GM12865 (cell line): Measurements from ENCODE around the gene FXYD7.

Experiments
- DNase-seq: peaks from one replicate; pipeline ENCODE4 v3.0.0; 2010; ENCODE audit warnings: low read depth
- H3K4me3 ChIP-seq: 2 replicates; pipeline ENCODE4 v1.5.1; 2011; ENCODE audit warnings: mild to moderate bottlenecking, low read depth, low read length, control low read depth
- TF ChIP-seq, protein P1 (sequence below): IDR thresholded peaks from 2 replicates; pipeline ENCODE4 v1.5.1; 2011; ENCODE audit warnings: low read length, control low read depth, low read depth, inconsistent platforms; ENCODE audit not compliant: insufficient read depth; ENCODE audit errors: missing control alignments

Gene FXYD7, protein sequence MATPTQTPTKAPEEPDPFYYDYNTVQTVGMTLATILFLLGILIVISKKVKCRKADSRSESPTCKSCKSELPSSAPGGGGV

DNA sequence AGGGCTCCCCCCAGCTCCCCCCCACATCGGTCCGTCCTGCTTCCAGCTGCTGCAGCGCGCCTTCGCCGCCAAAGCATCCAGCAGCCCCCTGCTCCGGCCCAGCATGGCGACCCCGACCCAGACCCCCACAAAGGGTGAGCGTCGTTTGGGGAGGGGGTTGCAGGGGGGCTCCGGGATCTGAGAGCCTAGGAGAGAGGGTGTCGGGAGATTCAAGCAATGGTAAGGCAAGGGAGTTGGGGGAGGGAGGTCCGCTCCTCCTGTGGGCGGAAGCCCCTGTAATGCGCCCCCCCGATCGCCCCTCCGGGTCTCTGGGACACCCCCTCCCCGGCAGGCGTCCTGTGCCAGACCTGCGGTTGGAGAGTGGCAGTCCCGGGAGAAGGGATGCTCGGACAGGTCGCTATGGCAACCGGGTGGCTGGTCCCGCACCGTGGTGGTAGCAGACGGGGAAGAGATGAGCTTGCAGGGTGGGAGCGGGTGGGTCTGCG is at the start of gene FXYD7:
Gene FXYD7 (plus strand): TSS at position 25 of the 485 bp plus-strand sequence. CDS start 79 bp downstream, at position 104.
- no peak for DNase-seq
- no peak within 1 kb of the TSS for H3K4me3 ChIP-seq
- TF ChIP-seq, protein P1, sequence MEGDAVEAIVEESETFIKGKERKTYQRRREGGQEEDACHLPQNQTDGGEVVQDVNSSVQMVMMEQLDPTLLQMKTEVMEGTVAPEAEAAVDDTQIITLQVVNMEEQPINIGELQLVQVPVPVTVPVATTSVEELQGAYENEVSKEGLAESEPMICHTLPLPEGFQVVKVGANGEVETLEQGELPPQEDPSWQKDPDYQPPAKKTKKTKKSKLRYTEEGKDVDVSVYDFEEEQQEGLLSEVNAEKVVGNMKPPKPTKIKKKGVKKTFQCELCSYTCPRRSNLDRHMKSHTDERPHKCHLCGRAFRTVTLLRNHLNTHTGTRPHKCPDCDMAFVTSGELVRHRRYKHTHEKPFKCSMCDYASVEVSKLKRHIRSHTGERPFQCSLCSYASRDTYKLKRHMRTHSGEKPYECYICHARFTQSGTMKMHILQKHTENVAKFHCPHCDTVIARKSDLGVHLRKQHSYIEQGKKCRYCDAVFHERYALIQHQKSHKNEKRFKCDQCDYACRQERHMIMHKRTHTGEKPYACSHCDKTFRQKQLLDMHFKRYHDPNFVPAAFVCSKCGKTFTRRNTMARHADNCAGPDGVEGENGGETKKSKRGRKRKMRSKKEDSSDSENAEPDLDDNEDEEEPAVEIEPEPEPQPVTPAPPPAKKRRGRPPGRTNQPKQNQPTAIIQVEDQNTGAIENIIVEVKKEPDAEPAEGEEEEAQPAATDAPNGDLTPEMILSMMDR, result no peak

DNA sequence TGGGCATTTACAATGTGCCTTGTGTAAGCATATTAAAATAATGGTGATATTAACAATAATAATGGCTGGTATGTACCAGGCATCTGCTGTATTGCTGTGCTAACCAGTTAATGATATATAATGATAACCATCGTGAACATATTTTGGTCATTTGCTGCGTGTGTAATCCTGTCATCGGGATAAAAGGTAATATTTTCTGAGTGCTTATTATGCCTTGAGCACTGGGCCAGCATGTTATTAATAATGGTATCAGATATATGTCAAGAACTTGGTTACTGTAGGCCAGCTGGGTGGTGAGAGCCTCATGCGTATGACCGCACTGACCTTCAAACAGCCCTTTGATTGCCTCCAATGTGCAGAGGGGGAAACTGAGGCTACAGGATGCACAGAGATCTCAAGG is 49.6 kb upstream of the FXYD7 start:
- TF ChIP-seq, protein P1, result no peak

DNA sequence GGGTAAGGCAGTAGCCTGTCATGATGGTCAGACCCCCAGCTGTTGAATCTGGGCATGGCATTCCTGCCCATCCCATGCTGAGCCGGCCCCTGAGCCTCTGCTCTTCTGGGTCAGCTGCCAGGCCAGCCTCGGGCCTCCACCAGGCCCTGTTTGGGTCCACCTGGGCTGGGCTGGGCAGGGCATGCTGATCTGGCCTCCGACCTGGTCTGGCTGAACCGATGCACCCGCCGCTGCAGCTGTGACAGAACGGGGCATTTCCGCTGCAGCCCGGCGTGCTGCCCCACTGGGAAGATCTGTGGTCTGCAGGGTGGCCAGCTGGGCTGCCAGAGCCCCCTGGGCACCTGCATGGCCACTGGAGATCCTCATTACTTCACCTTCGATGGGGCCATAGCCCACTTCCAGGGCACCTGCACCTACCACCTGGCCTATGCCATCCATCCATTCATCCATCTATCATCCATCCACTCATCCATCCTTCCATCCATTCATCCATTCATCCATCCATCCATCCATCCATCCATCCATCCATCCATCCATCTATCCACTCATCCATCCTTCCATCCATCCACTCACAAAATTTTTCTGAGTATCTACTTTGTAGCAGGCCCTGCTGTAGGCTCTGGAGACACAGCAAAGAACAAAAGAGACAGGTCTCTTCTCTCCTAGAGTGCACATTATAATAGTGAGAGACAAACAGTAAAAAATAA is 49.0 kb upstream of the FXYD7 start:
- TF ChIP-seq, protein P1, result no peak
- DNase-seq, result no peak
- H3K4me3 ChIP-seq, result no peak overlapping the region

More for the DNA sequence above, 49.6 kb upstream of the FXYD7 start:
- H3K4me3 ChIP-seq, result no peak overlapping the region
- no peak for DNase-seq

DNA sequence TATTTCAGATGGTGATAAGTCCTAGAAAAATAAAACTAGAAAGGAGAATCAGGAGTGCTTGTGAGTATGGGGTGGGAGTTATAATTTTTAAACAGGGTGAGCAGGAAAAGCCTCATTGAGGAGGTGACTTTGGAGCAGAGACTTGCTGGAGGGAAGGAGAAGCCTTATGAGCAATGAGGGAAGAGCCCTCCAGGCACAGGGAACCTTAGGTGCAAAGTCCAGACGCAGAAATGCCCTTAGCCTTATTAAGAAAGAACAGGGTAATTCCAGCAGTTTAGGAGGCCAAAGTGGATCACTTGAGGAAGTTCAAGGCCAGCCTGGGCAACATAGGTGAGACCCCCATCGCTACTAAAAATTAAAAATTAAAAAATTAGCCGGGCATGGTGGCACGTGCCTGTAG is 48.4 kb upstream of the FXYD7 start:
- TF ChIP-seq, protein P1, result no peak
- H3K4me3 ChIP-seq, result no peak overlapping the region

DNA sequence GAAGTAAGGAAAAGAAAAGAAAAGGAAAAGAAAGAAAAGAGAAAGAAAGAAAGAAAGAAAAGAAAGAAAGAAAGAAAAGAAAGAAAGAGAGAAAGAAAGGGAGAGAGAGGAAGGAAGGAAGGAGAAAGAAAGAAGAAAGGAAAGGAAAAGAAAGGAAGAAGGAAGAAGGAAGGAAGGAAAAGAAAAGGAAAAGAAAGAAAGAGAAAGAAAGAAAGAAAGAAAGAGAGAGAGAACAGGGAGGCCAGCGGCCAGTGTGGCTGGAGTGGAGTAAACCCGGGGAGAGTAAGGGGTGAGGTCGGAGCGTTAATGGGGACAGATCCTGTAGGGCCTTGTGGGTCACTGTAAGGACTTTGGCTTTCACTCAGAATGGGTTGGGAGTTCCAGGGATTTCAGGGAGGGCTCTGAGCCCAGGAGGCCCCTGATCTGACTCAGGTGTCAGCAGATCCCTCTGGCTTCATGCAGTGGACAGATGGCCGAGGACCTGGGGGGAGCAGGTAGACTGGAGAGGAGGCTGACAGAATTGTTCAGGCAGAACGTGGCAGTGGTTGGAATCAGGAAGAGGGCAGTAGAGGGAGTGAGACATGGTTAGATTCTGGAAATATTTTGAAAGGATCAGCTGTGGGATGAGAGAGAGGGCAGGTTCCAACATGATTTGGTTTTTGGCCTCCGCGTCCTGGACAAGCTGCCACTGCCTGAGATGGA is 47.2 kb upstream of the FXYD7 start:
- TF ChIP-seq, protein P1, result no peak
- no peak overlapping the region for H3K4me3 ChIP-seq
- DNase-seq, result no peak

More for the DNA sequence above, 48.4 kb upstream of the FXYD7 start:
- DNase-seq, result no peak

DNA sequence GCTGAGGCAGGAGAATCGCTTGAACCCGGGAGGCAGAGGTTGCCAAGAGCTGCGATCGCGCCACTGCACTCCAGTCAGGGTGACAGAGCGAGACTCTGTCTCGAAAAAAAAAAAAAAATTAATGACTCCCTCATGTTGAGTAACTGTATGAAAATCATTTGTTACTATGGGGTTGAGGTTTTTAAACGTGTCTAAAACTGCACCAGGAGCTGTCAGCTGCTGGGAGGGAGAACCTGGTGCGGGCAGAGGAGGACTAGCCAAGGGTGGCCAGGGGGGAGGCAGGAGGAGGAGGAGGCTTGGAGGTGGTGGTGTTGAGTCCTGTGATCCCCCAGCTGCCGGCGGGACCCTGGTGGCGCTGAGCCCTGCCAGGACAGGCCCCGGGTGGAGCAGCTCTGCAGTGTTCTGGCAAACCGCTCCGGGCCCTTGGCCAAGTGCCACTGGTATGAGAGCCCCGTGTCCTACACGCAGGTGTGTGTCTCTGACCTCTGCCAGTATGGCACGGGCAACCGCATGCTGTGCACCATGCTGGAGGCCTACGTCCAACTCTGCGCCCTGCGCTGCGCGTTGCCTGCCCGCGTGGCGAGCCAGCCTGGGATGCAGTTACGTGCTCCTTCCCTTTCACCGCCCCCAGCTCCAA is 44.5 kb upstream of the FXYD7 start:
- TF ChIP-seq, protein P1, result no peak
- no peak for DNase-seq
- no peak overlapping the region for H3K4me3 ChIP-seq
